Stimulated activated CD8-positive, alpha-beta memory T cell treated with anti-CD3 and anti-CD28 coated beads, Interleukin-7, amount 100 ng/mL, for 24 hours (primary cell): Measurements from ENCODE around the gene RRP12.
"Not testable (repeated sequence)": the region's sequence is repeated elsewhere in the genome, so short reads cannot be mapped to it uniquely, and the experiment has no call there.

Source experiments
- DNase-seq: peaks from one replicate; pipeline ENCODE4 v3.0.0-alpha.2; 2020; ENCODE audit warnings: low read depth

RRP12 gene

DNA sequence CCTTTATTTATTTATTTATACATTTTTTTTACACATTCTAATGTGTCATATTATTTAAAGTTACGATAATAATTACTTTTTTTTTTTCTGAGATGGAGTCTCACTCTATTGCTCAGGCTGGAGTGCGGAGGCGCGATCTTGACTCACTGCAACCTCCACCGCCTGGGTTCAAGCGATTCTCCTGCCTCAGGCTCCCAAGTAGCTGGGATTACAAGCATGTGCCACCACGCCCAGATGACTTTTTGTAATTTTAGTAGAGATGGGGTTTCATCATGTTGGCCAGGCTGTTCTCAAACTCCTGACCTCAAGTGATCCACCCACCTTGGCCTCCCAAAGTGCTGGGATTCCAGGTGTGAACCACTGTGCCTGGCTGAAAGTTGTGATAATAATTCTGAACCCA, 5.3 kb upstream of the RRP12 start:
- DNase-seq = not testable (repeated sequence)

DNA sequence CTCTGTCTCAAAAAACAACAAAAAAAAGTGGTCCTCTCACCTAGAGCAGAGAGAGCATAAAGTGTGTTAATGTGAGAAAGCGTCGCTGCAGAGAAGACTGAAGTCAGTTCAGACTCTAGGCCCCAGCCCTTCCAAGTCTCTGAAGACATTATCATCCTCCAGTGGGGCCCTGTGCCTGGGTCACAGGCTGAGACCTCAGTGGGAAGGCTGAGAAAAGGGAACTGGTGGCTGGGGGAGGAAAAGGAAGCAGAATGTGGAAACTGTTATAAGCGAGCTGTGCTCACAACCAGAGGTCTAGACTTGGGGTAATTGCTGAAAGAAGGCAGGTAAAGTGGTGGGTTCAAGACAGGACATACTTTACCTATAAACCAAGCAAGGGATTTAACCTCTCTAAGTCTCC, 4.9 kb upstream of the RRP12 start:
- DNase-seq = no peak

DNA sequence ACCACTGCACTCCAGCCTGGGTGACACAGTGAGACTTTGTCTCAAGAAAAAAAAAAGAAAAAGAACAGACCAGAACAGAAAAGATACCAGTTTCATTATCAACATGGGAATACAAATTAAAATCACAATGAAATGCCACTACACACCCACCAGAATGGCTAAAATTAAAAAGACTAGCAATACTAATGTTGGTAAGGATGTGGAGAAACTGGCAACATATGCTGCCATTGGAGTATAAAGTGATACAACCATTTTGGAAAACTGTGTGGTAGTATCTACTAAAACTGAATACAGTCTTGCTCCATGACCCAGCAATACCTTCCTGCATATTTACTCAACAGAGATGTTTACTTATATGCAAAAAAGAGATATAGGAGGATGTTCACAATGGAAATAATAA, 2.9 kb upstream of the RRP12 start:
- DNase-seq = no peak

DNA sequence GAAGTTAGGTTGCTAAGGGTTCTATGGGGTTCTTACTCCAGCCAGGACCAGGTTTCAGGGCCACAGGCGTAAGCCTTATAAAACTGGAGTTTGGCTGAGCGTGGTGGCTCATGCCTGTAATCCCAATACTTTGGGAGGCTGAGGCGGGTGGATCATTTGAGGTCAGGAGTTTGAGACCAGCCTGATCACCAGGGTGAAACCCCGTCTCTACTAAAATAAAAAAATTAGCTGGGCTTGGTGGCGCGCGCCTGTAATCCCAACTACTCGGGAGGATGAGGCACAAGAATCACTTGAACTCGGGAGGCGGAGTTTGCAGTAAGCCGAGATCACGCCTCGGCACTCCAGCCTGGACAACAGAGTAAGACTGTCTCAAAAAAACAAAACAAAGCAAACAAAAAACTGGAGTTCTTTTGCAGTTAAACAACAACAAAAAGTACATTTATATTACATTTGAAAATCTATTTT, 347 bp upstream of the RRP12 start:
- no peak for DNase-seq

DNA sequence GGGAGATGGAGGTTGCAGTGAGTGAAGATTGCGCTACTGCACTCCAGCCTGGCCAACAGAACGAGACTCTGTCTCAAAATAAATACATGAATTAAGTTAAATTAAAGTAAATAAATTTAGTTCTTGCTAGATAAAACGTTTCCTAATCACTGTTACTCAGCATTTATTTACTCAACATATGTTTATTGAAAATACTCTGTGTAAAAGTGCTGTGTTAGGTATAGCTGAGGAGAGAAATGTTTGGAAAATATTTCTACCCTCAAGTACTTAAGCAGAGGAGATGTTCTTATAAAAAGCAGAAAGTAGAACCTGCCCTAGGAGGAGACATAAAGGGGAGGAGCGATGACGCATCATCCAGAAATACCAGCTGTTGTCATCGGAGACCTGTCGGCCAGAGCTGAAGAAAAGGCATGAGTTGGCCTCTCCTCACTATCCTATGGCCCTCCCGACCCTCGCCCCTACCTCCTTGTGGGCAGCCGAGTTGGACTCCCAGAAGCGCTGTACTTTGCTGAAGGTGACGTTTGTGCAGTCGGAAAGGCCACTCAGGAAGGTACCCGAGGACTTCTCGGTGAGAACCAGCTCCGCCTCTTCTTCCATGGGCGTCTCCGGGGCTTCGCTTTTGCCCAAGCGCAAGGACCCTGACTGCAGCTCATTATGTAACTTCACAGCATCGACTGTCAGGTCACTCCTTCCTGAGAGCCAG, 1.1 kb downstream of the RRP12 start:
- DNase-seq = no peak

DNA sequence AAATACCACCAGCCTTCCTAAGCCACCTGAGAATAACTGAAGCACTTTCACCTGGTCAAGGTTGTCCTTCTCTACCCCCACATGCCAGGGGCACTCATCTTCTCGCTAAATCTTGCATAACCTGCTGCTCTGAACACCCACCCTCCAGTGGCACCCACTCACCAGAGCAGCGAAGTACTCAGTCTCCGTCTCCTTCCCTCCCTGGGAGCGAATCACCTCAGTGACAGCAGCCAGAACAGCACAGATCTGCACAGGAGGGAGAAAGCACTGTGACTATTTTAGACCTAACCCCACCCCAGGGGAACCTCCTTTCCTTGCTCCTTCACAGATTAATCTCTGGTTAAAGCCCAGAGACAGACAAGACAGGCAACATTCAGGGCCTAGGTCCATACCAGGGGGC, 5.1 kb downstream of the RRP12 start:
- no peak for DNase-seq

DNA sequence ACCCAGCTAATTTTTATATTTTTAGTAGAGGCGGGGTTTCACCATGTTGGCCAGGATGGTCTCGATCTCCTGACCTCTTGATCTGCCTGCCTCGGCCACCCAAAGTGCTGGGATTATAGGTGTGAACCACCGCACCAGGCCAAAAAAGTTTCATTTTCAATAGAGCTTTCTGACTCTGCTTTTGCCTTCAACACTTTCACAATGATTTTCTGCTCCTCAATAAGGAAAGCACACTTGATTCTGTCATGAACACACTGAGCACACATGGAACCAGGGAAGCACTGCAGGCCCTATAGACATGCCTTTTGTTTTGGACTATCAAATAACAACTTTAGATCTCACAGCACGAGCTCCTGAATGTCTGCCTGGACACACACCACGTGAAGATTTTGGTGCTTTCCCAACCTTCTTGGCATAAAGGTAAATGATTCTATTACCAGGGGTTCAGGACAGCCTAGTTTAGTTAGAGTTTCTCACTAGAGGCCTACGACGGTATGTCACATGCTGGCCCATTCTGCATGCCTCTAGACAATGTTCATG, 8.0 kb downstream of the RRP12 start:
- no peak for DNase-seq

DNA sequence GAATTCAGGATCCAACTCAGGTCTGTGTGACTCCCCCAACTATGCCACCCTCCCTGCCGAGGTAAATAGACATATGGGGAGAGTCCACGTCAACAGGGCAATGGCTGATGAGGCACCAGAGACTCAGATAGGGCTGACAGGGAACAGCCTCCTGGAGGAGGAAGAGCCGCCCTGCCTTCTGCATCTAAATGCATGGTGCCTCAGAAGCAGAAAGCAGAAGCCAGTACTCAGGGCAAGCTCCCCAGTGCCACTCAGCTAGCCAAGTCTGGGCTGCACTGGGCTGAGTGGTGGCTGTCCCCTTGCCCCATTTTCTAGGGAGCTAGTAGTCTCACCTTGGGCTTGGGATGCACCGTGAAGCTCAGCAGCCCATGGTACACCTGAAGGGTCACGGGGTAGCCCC, 11.0 kb downstream of the RRP12 start:
- no peak for DNase-seq

DNA sequence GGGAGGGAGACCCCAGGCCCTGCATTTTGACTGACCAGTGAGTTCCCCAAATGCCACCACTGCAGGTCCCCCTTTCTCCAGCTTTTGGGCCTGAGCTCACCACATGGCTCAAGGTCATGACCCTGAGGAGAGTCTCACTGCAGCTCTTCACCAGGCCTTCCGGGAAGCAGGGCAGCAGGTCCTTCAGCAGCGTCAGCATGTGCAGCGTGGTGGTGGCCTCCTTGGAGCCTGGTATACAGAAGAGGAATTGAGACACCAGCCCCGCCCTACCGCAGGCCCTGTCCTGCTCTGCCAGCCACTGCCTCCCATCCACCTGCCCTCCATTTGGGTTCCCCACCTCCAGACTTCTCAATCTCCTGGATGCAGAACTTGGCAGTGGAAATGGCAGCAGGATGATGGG, 13.0 kb downstream of the RRP12 start:
- no peak for DNase-seq

DNA sequence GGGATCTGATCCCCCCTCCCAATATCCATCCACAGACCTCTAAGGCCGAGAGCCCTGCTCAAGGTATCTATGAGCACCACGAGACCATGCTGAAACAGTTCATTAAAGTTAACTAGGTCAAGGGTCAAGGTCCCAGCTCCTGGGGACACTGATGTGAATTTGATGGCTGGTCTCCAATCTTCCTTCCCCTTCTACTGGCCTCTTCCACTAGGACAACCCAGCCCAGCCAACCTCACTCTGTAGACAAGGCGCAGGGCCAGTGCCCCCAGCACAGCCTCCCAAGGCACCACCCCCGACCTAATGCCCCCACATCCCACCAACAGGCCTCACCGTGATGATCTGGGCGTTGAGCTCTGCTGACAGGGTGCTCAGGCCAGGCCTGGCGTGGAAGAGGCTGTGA, 15.6 kb downstream of the RRP12 start:
- no peak for DNase-seq

DNA sequence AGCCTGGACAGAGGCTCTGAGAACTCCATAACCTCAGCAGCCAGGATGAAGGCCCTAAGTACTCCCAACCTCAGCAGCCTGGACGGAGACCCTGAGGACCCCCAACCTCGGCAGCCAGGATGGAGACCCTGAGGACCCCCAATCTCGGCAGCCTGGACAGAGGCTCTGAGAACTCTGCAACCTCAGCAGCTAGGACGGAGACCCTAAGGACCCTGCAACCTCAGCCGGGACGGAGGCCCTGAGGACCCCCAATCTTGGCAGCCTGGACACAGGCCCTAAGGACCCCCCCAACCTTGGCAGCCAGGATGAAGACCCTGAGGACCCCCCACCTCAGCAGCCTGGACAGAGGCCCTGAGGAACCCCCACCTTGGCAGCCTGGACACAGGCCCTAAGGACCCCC, 16.5 kb downstream of the RRP12 start:
- no peak for DNase-seq

DNA sequence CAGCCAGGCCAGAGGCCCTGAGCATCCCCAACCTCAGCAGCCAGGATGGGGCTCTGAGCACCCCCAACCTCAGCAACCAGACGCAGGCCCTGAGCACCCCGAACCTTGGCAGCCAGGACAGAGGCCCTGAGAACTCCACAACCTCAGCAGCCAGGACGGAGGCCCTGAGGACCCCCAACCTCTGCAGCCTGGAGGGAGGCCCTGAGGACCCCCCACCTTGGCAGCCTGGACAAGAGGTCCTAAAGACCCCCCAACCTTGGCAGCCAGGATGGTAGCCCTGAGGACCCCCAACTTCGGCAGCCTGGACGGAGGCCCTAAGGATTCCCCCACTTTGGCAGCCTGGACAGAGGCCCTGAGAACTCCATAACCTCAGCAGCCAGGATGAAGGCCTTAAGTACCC, 17.0 kb downstream of the RRP12 start:
- DNase-seq = no peak

DNA sequence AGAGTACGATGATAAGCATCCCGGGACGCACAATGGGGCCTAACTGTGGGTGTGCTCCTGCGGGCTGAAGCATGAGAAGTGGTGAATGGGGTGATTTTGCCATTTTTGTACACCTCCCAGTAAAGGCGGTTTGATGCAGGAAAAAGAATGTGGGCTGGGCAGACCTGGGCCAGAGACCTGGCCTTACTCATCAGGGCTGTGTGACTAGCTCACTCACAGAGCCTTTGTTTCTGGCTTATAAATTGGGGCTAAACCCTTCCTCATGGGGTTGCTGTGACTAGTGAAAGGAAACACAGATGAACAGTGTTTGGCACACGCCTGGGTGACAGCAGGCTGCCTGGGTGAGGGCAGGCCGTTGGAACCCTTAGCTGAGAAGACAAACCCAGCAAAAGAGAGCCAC, 18.0 kb downstream of the RRP12 start:
- DNase-seq = no peak

DNA sequence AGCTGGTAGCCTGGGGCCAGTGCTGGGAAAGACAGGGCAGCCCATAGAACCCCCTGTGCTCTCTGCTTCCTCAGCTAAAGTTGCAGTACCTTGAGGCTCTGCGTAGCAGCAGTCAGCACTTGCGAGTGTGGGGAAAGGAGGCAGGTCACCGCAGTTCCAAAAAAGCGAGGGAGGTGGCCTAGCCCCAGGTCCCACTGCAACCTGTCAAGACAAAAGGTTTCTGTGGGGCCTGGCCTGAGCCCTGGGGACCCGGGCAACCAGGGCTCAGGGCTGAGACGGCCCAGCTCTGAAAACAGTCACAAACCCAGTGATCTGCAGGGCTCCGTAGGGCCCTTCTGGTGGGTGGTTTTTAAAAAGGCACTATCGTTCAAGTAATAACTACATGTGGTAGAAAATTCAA, 19.5 kb downstream of the RRP12 start:
- DNase-seq = no peak

DNA sequence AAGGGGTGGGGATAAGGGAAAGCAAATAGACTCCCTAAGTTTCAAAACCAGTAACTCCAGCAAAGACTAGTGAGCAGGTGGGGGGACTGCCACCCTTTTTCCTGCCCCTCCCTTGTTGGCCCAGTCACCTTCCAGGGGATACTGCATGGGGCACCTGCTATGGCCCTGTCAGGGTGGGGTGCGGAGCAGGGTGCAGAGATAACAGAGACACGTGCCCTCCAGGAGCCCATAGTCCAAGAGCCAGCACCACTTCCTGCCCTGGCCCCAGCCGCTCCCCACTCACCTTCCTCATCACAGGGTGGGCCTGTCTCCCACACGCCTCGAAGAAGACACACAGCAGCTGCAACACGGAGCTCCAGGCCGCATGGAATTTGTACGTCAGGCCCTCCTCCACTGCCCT, 20.6 kb downstream of the RRP12 start:
- no peak for DNase-seq

DNA sequence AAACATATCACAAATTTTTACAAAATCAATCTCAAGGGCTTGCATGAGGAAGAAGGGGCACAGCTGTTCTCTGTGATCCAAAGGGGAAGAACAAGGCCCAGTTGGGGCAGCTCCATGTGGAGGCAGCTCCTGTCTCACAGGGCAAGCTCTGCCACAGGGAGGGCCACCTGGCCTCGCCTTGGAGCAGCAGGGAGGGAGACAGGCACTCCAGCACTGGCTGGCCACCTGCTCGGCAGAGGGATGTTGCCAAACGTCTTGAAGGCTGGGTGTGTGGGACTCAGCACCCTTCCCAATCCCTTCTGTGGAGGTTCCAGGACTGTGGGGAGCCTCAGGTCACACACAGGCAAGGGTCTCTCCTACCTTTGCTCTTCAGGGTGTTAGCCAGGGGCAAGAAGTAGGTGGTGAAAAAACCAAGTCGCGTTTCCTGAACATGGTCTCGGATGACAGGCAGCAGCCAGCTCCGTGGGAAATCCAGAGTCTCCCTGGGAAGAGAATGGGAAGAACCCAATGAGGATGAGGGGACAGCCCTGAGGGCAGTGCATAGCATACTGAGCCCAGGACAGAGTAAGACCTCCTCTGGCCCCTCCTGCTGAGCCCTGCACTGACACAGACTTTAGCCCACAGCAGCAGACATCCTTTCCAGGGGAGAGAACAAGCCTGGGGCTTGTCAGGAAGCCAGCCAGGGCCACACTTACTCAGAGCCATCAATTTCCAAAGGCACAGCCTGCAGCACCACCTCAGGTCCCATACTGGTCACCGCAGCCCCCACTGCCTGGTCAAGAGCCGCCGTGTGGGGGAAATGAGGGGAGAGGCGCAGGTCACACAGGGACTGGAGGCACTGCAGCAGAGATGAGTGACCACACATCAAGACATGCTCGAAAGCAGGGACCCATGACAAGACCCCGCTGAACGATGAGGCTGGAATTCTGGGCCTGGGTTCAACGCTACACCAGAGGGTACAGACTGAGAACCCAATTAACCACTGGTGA, 21.9 kb downstream of the RRP12 start:
- no peak for DNase-seq

DNA sequence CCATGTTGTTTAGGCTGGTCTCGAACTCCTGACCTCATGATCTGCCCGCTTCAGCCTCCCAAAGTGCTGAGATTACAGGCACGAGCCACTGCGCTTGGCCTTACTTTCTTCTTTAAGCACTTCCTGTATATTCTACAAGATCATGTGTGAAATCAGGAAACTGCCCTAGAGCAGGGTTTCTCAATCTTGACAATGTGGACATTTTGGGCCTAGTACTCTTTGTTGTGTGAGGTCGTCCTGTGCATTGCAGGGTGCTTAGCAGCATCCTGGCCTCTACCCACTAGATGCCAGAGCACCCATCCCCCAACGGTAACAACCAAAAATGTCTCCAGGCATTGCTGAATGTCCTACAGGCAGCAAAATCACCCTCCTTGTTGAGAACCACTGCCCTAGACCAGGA, 24.7 kb downstream of the RRP12 start:
- no peak for DNase-seq

DNA sequence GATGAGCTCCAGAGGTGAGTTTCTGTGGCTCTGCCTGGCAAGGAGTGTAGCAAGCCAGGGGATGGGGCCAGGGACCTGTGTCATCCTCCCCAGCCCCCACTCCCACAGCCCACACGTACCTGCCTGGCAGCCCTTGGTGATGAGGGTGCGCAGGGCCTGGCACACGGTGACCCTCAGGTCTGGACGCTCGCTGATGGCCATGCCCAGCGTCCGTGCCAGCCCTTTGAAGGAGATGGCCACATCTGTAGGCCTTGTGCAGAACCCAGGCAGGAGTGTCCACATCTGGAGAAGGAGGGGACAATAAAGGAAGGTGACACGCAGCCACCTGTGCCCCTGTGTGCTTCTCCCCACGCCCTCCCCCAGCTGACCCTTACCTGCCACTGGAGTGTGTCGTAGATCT, 27.7 kb downstream of the RRP12 start:
- no peak for DNase-seq

DNA sequence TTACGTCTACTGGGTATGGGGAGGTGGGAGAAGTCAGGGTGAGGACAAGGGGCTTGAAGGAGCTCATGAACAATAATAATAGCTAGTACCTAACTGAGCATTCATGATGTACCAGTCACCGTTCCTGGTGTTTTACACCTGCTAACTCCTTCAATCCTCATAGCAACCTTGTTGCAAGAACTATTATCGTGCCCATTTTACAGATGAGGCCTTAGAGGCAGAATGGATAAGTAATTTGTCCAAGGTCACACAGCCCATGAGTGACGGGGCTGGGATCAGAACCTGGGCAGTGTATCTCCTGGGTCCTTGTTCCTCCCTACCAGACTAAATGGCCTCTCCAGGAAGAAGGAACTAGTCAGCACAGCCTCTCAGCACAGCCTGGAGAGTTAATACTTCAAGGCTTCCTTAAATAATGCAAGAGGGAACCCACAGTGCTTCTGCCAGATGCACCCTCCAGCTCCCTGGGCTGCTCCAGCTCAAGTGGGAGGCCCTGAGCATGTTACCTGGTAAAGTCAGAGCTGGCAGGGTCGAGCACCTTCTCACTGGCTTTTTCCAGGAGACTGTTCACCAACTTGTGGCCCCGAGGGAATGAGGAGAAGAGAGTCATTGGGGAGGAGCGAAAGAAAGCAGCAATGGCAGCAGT, 28.8 kb downstream of the RRP12 start:
- no peak for DNase-seq

DNA sequence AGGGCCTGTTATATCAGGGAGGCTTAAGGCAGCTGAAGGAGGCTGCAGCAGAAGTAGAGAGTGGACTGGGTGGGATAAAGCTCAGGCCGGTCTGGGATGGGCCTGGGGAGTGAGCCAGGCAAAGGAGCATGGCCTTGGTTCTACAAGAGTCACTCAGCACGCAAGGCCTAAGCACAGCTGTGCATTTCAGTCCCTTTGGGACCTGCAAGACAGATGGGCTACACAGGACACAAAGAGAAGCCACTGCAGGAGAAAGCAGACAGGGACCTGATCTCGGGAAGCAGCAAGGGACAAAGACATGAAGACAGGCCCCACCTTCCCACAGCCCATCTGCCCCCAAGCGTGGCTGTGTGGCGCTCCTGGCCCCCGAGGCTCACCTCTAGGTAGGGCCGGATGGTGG, 29.4 kb downstream of the RRP12 start:
- no peak for DNase-seq

DNA sequence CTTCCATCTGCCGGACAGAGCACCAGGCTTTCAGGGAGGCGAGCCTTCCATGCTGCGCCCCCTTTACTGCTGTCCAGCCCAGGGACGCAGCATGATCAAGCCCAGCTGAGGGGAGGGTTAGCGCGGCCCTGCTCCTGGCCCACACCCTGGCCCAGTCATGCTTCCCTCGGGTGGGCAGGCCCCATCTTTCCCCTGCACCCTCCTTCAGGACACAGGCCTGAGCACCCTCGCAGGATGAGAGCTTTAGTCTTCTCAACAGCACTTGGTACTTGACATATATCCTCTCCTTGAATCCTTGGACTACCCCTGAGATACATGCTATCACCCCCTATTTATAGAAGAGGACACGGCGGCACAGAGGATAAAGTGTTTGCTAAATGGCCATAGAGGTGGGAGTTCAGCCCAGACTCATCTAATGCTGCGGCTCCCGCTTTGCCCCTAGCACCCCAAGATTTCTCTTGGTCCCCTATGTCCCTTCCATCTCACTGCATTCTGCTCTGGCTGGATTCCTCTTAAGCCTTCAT, 34.0 kb downstream of the RRP12 start:
- DNase-seq = no peak

DNA sequence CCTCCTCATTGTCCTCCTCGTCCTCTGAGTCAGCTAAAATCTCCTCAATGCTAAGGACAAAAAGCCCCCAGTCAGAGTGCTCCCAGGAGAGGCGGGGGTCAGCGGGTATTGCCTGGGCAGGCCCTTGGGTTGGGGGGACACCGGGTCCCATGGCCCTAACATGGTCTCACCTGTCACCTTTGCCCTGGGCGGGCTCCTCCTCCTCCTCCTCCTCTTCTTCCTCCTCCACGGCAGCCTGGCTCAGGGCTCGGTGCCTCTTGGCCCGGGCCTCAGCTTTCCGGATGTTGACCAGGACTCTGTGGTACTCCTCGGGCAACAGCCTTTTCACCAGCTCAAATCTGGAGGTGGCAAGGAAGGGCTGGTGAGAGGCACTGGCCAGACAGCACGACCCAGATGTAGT, 34.6 kb downstream of the RRP12 start:
- DNase-seq = no peak
